ENCODE data around the gene ATXN7L1.
"Not testable (repeated sequence)": the region's sequence is repeated elsewhere in the genome, so short reads cannot be mapped to it uniquely, and the experiment has no call there.

The ATXN7L1 gene

DNA sequence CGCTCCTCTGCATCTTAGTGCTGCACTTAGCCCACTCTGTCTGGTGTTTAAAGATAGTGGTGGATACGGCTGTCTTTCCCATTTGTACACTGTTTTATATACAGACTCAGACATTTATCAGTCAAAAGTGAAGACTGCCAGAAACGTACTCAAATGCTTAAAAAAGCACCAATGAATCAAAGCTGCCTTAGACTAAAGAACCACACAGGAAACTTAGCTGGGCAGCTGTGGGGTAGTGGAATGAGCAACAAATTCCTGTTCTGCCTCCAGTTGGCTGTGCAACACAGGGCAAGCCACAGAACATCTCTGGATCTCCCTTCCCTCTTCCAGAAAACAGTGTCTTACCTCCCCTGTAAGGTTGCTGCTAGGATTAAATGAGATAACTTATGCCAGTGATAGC is 76.0 kb downstream of the ATXN7L1 start:
- no peak for DNase-seq

DNA sequence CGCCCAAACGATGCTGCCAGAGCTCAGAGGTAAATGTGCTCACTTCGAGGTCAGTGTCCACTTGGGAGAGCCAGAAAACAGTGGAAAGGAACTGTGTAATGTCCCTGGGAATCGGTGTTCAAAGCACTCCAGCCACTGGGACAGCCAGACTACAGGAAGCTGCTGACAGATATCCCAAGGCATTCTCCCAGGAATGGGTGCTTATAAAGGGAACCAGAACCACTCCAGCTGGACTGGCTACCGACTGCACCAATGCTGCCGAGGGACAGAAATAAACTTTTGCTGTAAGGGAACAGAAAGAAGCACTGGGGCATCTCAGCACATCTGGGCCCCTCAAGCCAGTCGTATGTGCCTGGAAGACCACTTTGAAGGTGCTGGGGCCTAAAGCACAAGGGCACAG is 76.7 kb downstream of the ATXN7L1 start:
- DNase-seq = no peak

DNA sequence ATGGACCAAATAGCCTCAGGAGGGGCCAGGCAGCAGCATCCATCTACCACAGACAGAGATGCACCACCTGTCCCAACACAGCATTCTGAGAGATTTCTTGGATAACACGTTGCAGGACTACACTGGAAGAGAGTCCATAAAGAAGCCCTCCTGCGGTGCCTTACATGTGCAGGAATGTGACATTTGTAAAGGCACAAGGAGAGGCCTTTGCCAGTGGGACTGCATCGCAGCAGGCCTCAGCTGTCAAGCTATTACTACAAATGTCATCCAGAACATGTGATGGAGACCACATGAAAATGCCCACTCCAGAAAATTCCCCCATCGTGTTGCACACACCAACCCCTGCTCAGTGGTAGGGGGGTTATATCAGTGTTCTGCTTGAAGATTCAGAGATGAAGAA is 77.4 kb downstream of the ATXN7L1 start:
- DNase-seq = no peak

DNA sequence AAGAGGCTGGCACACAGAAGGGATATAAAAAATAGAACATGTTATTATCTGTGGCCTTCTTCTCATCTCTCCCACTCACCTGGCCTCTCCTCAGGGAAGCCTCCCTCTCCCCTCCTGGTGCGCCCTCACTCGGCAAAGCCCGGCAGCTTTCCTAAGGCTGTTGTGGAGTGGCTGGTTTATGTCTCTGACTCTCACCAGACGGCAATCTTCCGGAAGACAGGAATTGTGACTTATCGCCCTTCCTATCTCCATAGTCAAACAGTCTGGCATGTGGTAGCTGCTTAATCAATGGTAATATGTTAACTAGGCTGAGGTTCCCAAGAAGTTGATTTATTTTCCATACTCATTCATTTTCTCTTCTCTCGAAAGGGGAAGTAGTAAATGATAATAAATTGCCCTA is 78.7 kb downstream of the ATXN7L1 start:
- no peak for DNase-seq

DNA sequence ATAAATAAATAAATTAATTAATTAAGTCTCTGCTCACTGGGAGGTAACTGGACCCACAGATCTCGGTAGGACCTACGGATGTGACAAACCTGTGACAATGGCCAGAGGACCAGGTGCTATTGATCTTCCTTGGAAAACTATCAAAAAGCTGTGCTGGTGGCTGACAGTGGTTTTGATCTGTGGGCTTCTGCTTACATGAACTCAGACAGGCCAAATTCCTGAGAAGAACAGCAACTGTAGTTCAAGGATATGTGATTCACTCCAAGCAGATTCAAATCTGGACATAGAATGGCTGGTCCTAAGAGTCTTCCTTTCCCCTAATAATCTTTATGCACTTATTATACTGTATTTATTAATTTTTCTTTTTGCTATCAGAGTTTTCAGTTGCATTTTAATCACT is 80.0 kb downstream of the ATXN7L1 start:
- no peak for DNase-seq

DNA sequence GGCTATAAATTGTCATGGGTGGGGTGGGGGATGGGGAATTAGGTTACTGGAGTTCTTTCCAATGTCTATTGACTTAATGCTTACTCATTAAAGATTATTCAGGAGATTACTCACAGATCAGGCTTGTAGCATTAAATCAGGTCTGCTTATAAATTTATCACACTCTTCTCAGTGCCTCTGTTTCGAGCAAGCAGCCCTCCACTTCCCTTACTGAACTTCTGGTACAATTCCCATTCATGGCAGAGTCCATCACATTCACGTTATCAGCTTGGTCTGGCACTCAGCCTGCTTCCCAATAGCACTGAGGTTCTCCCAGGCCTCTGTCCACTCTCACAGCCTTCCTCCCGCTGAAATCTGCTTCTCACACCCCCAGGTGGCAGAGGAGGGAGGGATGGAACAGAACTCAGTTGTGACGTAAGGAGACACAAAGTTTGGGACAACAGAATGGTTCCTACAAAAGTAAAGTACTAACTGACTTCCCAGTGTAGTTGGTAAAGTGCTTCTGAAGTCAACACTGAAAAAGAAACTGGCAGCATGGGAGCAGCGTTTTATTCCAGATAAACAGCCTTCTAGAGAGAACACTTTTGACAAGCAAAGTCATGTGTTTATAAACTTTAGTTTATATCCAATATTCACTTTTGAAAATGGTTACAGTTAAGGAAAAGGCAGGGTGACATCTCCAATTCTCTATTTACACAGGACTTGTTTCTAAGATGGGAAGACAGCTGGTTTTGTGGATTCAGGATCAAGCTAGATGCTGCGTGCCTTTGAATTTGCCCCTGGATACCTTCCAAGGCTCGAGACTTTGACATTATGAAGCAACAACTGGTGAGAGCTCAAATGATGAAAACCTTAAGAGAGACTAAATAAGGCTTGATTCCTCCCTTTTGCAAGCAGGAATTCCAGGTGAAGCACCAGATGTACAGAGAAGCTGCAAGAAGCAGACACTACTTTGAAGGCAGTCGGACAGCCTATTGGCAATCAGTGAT is 81.4 kb downstream of the ATXN7L1 start:
- DNase-seq = no peak

DNA sequence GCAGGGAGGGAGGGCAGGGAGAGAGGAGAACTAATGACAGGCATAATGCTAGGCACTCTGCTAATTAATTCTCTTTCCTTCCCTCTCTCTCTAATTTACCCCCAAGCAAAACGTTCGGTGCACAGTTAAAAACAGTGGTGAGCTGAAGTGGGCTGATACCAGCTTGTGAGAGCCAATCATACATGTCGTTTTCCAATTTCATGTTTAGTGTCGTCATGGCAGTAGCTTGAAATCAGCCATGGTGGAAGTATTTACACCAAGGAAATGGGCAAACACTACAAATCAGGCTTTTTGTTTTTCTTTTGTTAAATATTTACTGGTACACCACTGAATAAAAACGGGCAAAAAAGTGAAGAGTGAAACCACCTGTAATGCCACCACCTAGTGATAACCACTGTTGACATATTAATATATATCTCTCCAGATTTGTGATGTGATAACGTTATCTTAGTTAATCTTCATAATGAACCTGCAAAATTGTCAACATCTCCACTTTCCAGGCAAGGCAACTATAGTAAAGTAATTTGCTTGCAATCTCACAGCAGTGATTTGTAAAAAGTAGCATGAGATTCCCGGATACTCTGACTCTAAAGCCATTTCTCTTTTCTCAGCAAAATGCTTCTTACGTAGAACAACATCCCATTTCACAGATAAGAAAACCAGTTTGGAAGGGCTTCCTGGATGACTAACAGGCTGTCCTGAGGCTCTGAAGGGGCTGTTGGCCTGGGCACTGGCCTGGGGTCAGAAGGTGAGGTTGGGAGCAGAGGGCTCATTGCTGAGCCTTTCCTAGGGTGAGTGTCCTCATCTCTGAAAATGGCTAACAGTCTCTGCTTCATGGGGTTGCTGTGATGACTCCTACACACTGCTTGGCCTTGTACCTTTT is 83.7 kb downstream of the ATXN7L1 start:
- no peak for DNase-seq

DNA sequence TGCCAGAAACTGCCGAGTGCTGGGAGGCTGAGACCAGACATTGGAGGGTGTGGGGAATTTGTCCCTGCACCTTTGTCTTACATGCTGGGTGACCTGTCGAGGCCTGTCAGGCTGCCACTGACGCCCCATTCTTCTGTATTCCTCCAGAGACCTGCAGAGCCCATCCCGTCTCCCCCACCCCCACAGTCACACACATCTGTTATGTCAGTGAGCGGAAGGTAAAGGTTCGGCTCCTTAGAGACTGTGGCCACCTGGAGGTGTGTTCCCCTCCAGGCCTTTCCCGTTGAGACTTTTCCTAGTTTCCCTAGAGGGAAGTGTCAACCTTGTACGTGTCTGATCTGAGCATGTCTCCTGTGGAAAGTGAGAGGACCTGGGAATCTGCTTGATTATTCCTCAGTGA is 84.5 kb downstream of the ATXN7L1 start:
- DNase-seq = no peak

DNA sequence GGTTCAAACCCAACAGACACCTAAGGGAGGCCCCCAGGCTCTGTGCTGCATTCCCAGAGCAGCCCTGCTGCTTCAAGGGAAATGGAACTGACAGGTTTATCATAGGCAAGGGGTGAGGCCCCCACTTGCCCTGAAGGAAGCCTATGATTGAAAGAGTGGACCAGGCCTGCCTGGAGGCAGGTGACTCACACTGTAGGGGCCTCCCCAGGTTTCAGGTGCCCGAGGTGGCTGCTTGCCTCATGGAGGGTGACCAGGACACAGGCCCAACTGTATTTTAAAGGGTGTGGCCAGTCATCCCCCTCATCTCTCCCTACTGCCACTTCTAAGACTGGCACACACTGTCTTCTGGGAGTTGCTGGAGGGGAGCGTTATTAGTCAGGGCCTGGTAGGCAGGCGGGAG is 85.4 kb downstream of the ATXN7L1 start:
- no peak for DNase-seq

DNA sequence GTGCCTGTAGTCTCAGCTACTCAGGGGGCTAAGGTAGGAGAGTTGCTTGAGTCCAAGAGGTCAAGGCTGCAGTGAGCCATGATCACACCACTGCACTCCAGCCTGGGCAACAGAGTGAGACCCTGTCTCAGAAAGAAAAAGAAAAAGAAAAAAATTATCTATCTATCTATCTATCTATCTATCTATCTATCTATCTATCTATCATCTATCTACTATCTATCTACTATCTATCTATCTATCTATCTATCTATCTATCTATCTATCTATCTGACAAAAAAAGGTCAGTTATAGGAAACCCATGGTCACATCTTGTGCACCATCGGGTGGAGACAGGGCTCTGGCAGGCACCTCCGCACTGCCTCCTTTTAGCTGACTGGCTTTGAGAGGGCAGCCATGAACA is 85.9 kb downstream of the ATXN7L1 start:
- DNase-seq = not testable (repeated sequence)

DNA sequence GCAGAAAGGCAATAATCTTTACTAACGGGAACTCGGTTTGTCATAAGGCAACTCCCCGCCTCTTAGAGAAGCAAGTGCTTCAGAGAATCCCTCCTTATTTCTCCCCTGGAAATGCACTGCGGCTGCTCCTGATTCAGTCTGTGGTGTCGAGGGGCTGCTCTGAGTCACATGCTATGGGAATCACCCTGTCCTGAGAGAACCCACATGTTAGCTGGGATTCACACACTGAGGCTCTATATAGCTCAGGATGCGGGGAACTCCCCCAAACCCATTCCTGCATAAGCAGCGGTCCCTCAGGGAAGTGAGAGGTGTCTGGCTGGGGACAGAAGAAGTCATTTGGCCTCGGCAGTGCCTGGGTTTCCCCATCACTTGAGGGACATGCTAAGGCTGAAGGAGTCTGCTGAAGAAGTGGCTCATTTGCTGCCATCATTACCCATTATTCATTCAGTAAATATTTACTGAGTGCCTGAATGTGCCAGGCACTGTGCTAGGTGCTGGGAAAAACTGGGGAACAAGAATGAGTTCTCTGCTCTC is 87.5 kb downstream of the ATXN7L1 start:
- DNase-seq = no peak

DNA sequence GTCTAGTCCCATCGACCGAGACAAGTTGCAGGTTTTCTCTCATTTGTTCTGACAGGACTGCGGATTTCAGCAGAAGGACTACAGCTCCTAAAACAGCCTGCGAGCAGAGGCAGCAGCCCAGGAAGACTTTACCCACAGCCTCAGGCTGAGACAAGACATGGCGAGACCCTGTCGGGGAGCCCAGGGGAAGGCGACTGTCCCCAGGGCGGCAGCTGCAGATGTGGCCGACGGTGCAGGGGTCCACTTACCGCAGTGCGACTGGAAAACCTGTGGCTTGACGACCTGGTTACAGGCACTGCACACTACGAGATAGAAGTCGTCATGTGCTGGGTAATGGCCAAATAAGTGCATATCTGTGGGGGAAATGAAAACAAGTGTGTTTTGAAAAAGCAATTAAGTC is 88.0 kb downstream of the ATXN7L1 start:
- no peak for DNase-seq

DNA sequence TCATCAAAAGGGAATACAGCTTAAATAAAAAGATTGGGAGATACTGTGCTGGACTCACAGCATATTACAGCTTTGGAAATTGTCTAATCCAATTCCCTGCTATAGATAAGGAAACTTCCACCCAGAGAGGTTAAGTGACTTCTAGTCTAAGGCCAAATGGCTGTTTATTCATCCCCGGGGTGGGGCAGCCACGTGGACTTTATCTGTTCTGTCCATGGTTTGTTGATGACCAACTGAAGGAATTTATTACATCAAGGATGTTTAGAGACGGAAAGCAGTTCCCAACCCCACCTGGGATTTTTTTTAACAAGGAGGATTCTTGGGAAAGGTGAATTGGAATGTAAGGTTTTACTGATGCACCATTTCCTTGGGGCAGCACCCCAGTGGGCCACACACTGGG is 88.6 kb downstream of the ATXN7L1 start:
- no peak for DNase-seq

DNA sequence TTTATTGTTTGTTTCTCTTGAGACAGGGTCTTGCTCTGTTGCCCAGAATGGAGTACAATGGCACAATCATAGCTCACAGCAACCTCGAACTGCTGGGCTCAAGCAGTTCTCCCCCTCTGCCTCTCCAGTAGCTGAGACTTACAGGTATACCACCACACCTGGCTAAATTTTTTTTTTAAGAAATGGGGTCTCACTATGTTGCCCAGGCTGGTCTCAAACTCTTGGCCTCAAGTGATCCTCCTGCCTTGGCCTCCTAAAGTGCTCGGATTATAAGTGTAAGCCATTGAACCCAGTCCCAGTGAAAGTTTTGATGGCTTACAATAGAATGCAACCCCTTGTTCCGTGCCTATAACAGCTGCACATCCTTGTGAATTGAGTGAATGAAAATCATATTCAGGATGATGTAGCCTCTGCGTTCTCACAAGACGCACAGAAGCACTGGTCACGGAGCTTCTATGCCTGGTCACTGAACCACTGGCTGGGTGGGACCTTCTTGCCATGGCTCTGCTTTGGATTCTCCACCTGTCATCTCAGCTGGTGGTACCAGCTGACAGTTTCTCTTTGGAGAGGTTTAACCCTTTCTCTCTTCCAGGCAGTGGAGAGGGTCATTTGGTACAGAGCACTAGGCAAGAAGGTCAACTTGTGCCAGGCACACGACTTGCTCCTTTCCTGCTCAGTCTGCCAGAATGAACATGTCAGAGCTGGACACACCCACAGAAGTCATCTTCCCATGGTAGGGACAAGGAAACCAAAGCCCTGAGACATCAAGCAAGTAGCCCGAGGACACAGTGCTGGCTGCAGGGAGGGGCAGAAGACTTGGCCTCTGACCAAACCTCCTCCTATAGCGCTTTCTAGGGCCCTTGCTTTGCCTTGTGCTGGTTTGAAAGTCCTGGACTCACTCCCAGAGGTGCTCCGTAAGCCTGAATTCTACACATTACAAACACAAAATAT is 89.6 kb downstream of the ATXN7L1 start:
- no peak for DNase-seq

DNA sequence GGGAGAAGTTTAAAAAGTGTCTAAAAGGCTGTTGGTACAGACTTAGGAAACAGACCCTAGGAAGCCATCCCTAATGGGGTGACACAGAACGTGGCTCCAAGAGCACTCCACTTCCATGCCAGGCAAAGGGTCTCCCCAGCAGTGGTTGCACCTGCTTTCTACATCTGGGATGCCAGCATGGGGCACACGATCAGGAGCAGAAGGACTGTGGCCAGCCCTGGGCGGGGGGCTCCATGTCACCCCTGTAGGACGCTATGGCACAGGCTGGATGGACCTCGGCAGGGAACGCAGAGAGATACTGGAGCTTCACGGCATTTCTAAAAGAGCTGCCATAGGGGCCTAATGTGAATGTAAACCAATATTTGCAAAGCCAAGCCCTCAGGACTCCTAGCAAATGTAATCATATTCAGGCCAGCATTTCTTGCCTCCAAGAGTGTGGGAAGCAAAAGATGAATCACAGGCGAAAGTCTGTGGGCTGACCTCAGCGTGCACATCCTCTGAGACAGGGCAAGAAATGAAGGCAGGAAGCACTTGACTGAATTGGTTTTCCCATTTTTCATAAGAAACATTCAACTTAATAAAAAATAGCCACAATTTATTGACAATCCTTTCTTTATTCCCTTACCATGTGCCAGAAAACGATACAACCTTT is 93.9 kb downstream of the ATXN7L1 start:
- no peak for DNase-seq

DNA sequence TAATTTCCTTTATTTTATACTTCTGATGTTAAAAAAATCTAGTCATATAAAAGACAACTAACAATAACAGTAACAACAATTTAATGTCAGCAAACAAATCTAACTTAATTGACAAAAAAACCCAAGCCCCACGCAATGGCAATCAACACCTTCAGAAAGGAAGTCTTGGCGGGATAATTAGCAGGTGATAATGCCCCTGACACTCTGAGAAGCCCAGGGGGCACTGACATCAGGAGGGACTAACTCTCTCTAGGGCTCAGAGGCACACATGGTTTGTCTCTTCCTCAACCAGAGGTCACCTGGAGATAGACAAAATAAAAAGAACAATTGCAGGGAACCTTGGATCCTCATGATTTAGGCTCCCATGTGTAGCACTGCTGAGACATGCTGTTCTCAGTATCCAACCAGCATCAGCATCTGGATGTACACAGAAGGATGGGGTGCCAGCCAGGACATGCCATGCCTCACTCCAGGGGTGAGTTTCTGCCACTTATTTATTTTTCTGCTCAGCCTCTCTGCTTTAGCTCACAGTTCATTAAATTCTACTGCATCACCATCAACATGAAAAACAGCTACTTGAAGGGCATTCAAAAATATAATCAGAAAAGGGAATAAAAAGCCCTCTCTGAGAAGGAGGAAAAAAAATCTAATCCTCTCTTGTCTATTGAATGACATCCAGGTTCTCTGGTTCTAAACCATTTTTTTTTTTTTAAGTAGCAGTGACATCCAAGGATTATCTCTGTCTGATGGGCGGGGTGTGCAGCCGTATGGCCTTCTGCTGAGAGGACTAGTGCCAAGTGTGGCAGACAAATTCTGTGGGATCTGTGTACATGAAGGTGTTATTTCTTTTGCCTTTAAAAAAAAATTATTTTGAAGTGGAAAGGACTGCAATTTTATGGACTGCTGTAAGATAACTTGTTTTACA is 96.3 kb downstream of the ATXN7L1 start:
- no peak for DNase-seq

DNA sequence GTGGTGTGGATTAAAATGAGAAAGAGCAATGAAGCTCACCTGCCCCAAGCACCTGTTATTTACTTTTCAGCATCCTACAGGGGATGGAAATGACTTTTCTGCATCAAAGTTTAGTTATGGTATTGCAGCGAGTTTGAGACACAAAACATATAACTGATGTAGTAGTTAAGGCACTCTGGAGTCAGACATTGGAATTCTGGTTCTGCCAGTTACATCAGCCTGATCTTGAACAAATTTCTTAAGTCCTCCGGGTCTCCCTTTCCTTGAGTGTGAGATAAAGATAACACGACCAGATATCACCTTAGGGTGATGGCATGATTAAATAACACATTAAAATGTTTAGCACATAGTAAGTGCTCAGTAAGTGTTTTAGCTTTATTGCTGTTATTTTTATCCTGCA is 97.4 kb downstream of the ATXN7L1 start:
- no peak for DNase-seq

DNA sequence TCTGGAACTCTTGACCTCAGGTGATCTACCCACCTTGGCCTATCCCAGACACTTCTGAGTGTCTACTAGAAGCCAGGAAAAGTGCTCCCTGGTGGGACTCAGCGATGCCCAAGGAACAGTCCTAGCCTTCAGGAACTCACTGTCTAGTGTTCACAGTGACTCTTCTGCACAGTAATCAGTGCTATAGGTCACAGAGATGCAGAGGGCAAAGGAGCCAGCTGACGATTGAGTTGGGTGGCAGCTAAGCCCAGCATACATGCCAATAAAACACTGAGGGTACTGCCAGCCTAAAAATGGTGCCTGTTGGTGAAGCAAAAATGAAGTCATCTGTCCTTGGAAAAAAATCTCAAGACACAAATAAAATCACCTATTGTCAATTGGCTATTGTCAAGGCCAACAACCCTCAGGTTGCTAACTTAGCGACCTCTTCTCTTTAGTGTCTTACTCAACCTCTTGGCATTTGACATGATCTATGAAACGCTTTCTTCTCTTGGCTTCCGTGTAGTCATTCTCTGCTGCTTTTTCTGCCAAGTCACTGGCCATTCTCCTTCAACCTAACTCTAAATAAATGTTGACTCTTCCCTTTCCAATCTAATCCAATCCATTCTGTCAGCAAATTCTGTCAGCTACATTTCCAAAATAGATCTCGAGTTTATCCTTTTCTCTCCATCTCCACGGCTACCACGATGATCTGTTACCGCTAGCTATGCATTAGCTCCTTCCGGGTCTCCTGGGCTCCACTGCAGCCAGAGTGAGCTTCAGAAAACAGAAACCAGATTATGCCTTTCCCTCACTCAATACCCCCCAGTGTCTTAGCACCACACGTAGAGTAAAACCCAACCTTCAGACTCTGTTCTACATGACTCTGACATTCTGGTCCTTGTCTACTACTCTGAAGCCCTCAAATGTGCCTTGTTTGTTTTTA is 99.2 kb downstream of the ATXN7L1 start:
- no peak for DNase-seq

DNA sequence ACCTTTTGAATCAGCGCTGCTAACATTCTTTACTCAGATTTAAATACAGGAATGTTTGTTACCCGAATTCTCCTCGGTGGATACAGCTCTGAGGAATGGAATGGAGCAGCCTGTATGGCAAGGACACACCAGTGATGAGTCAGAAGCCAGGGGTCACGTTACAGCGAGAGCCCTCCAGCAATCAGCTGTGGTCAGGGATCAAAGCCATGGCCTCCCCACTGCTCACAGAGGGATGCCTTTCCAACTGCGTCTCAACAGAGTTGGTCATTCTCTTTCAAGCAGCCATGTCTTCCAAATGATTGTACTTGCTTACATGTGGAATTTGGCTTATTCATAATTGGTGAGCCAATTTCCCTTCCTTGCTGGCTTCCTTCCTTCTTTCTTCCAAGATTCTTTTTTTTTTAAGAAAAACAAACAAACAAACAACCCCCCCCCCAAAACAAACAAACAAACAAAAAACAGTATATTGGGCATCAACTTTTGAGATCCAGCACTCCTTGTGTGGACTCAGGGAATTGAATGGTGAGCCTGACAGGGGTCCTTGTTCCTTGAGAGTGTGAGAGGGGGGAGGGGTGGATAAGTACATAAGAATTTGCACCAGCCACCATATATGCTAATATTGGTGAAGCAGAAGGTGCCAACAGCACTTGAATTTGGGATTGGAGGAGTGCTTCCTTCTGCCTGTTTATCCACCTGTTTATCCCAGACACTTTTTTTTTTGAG is 100.2 kb downstream of the ATXN7L1 start:
- DNase-seq = no peak
